Measurements from ENCODE around the gene TMED5.

The TMED5 gene

DNA sequence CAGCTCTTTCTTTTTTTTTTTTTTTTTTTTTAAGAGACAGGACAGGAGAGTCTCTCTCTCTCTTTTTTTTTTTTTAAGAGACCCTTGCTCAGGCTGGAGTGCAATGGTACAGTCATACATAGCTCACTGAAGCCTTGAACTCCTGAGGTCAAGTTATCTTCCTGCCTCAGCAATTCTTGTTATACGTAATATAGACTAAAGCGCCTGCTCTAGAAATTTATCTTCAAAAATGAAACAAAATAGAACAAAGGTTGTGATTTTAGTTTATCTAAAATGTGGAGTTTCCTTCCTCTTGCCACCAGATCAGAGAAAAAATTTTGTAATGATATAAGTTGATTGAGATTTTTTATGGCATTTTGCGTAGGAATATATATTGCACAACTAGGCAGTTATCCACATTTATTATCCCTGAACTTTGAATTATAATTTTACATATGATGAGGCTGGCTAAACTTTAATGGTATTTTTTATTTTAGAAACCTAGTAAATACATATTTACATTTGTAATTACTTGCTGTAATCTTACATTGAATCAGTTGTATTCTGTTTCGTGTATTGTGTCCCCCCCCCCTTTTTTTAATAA lies 56.9 kb downstream of the TMED5 start:
- DNase-seq (ENCODE audit: low read depth in 2 of 2) = no peak

DNA sequence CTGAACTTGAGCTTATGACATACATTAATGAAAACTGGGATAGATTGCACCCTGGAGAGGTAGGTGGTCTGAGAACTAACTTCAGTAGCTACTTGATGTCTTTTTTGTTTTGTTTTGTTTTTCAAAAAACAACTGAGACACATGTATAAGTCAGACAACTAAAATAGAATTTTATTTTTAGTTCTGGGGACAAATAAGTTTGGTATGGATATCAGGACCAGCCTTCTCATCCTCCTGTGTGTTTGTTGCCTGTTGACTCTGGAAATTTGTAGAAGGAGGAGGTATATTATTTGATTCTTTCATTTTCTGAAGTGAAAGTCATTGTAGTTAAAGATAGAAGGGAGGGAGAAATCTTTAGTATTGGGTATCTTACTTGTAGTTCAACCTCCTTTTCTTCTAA lies 59.6 kb downstream of the TMED5 start:
- no peak for DNase-seq (ENCODE audit: low read depth in 2 of 2)

DNA sequence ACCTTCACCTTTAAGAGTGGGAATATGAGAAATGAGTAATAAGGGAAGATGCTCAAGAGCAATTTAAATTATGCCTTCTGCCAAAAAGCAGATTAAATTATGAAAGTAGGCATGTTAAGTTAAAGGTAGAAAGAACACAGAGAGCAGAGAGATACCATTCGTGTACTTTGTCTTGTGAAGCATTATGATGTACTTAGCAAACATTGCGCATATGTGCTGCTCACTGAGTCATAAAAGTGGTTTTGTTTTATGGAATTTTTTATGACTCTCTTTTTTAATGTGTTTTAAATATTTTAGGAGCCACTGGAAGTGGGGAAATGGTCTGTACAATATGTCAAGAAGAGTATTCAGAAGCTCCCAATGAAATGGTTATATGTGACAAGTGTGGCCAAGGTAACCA lies 65.8 kb downstream of the TMED5 start:
- DNase-seq (ENCODE audit: low read depth in 2 of 2) = no peak

DNA sequence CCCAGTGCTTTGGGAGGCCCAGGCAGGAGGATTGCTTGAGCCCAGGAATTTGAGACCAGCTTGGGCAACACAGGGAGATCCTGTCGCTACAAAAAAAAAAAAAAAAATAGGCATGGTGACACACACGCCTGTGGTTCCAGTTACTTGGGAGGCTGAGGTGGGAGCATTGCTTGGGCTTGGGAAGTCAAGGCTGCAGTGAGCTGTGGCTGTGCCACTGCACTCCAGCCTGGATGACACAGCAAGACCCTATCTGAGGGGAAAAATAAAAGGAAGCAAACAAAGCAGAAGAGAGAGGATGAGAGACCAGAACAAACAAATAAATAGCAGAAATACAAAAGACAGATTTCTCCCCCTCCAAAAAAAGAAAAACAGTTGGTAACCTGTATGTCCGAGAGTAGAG lies 67.1 kb downstream of the TMED5 start:
- no peak for DNase-seq (ENCODE audit: low read depth in 2 of 2)

DNA sequence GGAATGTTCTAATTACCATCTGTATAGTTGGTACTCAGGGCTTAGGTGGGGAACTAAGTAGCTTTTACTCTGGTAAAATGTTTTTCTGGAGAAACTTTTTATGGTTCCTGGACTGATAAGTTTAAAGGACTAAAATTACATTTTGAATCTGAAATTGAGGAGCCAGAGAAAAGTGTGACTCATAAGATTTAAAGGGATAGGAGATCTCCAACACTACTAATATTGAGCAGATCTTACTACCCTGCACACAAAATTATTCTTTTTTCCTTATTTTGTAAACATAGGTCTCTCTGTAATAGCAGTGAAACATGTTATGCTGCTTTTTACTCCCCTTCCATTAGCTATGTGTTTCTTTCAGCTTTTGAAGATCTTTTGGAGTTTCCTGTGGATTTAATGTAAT lies 68.7 kb downstream of the TMED5 start:
- no peak for DNase-seq (ENCODE audit: low read depth in 2 of 2)

DNA sequence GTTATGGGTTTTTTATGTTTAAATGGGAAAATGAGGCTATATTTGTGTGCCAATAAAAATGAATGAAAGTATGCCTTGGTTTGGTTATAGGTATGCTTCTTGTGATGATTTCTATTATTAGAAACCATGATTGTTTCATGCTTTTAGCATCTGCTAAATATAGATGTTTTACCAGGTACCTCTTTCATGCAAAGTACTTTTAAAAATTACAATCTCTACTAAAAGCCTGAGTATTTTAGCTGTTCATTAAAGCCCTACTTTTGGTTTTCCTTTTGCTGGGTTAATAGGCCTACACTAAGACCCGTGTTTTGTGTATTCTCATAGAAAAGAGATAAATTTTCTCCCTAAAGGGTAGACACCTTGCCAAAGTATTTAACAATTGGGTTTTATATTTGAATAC lies 69.1 kb downstream of the TMED5 start:
- DNase-seq (ENCODE audit: low read depth in 2 of 2) = no peak

DNA sequence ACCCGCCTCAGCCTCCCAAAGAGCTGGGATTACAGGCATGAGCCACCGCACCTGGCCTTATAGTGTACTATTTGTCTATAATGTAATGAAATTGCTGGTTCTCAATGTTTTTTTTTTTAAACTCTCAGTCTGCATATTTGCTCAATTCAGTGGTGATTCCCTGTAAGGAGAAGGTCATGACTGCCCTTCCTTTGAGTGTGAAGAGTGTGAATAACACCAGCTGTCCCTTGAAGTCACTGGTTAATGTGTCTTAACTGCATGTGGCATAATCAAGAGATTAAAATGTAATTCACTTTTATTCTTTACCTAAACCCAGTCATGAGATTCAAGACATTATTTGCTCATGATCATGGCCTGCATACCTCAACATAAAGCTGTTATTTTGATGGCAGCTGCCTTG lies 70.6 kb downstream of the TMED5 start:
- DNase-seq (ENCODE audit: low read depth in 2 of 2) = no peak

DNA sequence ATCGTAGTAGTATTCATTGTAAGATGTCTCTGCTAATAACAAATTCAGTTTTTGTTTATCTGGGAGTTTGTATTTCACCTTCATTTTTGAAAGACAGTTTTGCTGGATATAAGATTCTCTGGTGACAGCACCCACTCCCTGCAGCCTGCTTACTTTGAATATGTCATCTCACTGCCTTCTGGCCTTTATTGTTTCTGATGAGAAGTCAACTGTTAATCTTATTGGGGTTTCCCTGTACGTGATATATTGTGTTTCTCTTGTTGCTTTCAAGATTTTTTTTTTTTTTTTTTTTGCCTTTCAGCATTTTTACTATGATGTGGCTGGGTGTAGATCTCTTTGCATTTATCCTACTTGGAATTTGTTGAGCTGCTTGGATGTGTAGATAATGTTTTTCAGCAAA lies 71.9 kb downstream of the TMED5 start:
- no peak for DNase-seq (ENCODE audit: low read depth in 2 of 2)

DNA sequence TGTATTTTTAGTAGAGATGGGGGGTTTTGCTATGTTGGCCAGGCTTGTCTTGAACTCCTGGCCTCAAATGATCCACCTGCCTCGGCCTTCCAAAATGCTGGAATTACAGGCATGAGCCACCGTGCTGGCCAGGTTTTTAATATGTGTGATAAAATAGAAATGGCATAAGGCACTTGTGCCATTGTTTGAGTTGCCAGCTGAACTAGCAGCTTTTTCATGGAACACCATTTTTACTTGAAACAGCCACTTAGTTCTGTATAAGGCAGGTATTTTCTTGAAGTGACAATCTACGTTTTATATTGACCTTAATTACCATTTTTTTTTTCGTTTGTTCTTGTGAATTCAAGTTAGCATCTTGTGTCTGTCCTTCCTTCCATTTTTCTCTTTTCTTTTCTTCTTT lies 72.8 kb downstream of the TMED5 start:
- DNase-seq (ENCODE audit: low read depth in 2 of 2) = no peak

DNA sequence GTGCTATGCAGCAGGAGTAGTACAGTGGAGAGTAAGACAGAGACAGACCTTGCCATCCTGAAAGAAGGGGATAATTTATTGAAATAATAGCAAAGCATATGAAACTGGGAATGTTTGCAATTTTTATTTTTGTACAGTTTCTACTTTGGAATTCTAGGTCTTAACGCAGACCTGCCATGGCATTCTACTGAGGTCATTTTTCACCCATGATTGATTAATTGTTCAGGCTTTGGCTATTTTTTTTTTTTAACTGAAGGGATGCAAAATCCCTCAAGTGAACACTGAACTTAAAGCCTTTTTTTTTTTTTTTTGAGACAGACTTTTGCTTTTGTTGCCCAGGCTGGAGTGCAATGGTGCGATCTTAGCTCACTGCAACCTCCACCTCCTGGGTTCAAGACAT lies 74.0 kb downstream of the TMED5 start:
- DNase-seq (ENCODE audit: low read depth in 2 of 2) = no peak

DNA sequence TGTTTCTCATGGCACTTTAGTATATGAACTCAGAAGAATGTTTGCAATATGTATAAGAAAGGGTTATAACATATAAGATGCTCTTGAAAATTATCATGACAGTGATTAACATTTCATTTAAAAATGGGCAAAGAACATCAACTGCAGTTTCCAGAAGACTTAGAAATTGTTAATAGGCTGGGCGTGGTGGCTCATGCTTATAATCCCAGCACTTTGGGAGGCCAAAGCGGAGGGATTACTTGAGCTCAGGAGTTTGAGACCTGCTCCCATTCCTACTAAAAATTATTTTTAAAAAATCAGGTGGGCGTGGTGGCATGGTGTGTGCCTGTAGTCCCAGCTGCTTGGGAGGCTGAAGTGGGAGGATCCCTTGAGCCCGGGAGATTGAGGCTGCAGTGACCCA lies 78.1 kb downstream of the TMED5 start:
- DNase-seq (ENCODE audit: low read depth in 2 of 2) = no peak

Data from stimulated activated CD8-positive, alpha-beta memory T cell treated with anti-CD3 and anti-CD28 coated beads, Interleukin-2, amount 100 ng/mL, for 48 hours (primary cell).